NCI-H2029 (cell line): Measurements from ENCODE around the gene C2CD2L.
"Not testable (repeated sequence)": the region's sequence is repeated elsewhere in the genome, so short reads cannot be mapped to it uniquely, and the experiment has no call there.

Source experiments
- DNase-seq: peaks from one replicate; lab custom pipeline; 2025; lab: John Stamatoyannopoulos, UW

The C2CD2L gene

DNA sequence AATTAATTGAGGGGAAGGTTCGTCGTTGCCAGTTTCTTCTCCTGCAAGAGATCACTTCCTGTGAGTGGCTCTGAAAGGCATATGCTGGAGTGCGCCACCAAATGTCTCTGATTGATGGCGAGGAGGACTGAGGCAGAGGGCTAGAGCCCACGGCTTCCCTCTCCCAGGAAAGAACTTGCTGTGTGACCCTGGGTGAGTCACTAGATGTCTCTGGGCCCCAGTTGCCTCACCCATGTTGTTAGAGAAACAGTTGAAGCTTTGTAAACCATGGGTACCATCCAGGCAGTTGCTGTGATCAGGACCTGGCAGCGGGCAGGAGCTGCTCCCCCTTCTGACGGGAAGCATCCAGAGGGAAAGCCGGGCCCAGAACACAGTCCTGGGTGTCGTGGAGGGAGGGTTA is 44.9 kb downstream of the C2CD2L start:
- DNase-seq: no peak

DNA sequence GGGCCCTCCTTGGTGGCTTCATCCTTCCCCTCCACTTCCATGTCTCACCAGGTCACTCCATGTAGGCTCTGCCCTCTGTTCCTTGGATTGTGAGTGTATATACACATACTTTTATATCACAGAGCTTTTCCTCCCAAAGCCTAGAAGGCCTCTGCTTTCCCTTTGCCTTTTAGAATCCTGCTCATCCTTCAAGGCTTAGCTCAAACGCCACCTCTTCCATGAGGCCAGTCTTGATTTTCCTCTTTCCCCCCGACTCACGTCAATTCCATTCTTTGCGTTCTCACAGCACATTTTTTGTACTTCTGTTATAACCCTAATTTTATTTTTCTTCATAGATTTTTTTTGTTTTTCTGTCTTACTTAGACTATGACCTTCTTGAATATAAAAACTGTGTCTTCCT is 45.5 kb downstream of the C2CD2L start:
- DNase-seq: no peak

DNA sequence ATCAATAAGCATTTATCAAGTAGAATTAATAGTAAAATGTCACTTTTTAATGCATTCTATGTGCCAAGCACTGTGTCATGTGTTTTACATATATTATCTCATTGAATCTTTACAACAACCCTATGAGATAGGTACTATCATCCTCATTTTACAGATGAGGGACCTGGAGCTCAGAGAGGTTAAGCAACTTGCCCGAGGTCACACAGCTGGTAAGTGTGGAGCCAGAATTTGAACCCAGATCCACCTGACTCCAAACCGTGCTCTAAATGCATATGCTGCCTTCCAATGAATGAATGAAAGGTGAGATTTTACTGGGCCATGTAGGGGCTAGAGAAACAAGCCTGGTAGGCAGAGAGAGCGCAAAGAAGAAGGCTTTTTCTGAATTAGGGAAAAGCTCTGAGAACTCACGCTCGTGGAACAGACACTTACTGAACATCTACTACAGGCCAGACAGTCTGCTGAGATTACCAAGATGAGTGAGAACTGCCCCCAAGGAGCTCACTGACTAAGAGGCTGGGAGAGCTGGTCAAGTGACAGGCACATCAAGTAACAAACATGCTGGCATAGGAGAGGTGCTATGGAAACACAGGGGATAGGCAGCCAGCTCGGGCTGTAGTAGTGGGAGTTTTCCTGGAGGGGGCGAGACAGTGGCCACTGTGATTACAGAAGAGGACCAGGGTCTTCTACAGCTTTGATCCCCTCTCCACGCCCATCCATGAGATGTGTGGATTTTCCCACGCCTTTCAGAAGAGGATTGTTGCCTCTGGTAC is 46.1 kb downstream of the C2CD2L start:
- no peak for DNase-seq

DNA sequence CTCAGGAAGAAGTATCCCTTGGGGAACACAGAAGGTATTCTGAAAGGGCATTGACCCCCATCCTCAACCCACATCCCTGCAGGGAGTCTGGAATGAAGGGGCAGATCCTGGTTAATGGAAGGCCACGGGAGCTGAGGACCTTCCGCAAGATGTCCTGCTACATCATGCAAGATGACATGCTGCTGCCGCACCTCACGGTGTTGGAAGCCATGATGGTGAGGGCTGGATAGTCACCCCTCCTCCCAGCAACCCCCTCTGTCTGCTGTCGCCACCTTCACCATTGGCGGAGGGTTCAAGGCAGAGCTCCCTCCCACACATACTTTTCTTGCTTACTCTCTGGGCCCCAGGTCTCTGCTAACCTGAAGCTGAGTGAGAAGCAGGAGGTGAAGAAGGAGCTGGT is 47.0 kb downstream of the C2CD2L start:
- DNase-seq: no peak

DNA sequence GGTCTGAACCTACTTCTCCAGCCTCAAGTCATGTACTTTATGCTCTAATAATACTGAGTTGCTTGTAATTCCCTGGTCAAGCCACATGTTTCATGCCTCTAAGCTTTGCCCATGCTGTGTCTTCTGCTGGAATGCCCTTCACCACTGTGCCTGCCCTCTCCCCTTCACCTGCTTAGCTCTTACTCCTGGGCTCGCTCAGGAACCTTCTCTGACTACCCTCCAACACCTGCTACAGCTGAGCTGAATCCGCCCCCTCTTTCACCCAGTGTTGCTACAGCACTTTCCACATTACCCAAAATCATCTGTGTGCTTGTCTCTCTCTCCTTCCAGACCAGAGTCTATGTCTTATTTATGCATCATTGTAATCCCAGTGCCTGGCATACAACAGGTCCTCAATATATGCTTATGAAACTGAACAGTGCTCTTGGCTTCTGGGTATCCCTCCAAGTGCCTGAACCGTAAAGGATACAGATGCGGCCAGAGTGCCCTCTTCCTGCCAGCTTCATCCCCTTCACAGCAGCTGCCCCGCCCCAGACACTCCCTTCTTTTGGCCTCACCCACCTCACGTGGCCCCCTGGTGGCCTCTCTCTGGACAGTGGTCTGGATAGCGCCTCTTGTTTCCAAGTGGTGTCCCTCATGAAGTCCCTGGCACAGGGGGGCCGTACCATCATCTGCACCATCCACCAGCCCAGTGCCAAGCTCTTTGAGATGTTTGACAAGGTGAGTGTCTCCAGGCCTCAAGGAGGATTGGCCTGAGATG is 48.8 kb downstream of the C2CD2L start:
- DNase-seq: no peak

DNA sequence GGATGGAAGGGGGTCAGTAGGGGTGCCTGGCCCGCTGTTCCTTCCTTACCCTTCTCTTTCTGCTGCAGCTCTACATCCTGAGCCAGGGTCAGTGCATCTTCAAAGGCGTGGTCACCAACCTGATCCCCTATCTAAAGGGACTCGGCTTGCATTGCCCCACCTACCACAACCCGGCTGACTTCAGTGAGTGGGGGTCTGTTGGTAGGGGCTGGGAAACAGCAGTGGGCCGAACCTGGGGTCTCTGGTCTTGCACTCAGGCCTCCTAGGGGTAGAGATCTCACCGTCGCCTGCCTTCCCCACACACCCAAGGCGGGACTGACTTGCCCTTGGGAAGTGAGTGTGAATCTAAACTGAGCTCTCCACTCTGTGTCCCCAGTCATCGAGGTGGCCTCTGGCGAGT is 49.4 kb downstream of the C2CD2L start:
- no peak for DNase-seq

DNA sequence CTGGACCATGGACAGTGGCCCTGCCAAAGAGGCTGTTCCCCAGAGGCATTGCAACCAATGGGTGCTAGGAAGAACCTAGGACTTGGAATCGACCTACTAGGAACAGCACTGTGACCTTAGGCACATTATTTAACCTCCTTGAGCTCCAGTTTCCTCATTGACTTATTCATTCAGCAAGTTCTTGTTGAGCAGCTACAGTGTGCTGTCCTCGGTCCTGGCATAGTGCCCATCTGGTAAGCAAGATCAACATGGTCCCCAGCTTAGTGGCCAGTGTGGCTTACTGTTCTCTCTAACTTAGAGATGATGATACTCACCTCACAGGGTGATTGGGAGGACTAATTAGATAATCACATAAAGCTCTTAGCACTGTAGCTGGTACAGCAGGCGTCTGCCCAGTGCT is 49.9 kb downstream of the C2CD2L start:
- no peak for DNase-seq

DNA sequence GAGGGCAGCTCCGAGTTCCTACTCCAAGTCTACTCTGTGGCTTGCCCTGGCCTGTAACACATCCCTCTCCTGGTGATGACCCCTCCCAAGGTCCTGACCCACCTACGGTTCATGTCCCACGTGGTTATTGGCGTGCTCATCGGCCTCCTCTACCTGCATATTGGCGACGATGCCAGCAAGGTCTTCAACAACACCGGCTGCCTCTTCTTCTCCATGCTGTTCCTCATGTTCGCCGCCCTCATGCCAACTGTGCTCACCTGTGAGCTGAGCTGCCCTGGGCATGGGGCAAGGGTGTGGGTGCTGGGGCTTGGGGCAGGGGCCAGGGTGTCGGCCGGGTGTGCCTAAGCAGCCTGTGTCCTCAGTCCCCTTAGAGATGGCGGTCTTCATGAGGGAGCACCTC is 51.3 kb downstream of the C2CD2L start:
- DNase-seq: no peak

DNA sequence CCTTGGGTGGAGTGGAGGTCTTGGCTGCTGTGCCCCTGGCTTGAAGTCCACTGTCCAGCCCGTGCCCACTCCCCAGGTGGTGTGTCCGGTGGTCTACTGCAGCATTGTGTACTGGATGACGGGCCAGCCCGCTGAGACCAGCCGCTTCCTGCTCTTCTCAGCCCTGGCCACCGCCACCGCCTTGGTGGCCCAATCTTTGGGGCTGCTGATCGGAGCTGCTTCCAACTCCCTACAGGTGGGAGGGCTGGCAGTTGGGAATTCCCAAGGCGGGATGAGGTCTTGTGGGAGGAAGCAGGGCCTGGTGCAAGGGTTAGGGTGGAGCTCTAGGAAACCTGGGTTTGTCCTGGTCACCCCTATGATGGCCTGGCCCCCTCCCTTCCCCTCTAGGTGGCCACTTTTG is 53.0 kb downstream of the C2CD2L start:
- no peak for DNase-seq

DNA sequence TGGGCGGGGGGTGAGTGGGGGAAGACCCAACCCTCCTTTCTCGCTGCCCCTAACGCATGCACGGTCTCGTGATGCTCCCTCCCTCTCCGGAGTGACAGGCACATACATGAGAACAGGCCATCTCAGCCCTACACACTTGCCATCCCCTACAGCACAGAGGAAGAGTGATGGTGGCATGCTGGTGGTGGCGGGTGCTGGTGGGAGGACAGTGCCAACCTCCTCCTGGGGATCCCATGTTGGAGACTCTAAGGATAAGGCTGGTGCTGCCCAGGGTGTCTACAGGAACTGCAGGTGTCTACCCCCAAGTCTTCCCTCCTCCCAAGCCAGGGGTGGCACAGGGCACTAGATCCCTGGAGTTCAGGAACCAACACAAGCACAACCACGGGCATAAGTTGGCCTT is 54.7 kb downstream of the C2CD2L start:
- no peak for DNase-seq

DNA sequence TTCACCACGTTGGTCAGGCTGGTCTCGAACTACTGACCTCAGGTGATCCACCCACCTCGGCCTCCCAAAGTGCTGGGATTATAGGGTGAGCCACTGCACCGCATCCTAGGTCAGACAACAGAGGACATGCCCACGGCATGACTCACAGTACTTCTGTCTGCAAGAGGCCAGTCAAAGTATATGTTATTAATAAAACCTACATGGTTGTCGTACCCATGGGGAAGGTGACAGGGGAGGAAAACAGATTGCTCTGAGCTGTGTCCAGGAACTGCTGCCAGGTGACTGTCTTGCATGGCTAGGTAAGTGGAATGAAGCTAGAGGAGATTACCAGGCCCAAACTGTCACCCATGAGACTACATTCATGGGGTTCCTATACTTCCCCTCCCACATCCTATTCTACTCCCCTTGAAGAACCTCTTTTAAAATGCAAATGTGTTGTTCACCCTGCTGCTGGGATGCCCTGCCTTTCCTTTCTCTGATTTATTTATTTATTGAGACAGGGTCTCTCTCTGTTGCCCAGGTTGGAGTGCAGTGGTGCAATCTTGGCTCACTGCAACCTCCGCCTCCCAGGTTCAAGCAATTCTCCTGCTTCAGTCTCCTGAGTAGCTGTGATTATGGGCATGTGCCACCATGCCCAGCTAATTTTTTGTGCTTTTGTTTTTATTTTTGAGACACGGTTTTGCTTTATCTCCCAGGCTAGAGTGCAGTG is 59.4 kb downstream of the C2CD2L start:
- DNase-seq: no peak

DNA sequence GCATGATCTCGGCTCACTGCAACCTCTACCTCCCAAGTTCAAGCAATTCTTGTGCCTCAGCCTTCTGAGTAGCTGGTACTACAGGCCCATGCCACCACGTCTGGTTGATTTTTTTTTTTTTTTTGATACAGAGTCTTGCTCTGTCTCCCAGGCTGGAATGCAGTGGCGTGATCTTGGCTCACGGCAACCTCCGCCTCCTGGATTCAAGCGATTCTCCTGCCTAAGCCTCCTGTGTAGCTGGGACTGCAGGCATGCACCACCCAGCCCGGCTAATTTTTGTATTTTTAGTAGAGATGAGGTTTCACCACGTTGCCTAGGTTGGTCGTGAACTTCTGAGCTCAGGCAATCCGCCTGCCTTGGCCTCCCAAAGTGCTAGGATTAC is 59.9 kb downstream of the C2CD2L start:
- DNase-seq: not testable (repeated sequence)

DNA sequence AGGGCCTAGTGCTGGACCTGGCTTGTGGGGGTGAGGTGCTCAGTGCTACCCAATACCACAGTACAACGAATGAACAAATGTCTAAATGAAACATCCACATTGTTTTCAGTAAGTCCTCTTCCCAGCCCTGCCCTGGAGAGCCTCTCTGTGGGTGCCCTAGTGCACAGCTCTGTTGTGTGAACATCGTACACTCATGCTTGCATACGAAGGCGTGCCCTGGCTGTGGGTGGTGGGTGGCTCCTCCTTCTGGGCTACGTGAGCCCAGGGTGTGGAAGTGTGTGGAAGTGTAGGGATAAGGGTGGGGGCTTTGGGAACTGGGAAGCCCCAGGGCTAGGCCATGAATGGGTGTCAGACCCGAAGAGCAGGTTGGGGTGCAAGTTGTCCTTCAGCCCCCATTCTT is 60.8 kb downstream of the C2CD2L start:
- no peak for DNase-seq
